Mucosa of descending colon (tissue), 3 donors: ENCODE measurements around the gene CLTB. TPM values are rescaled to one million over a fixed set of nuclear protein-coding genes. Genes with fewer than 3 reads are reported as not detected.

ENCODE experiments used
- ATAC-seq: fragments of 200-7000 bp; cut with Tn5 transposase; one replicate; pipeline ENCODE4 v1.9.1; 2020; ENCODE audit warnings: mild to moderate bottlenecking, moderate library complexity
- DNase-seq, 3 donors: peaks; one replicate each; pipeline ENCODE4 v3.0.0-alpha.2; 2020
- H3K36me3 ChIP-seq: fragments of 200-600 bp; one replicate; pipeline ENCODE4 v1.8.0; 2021; ENCODE audit warnings: low read depth, mild to moderate bottlenecking
- H3K4me1 ChIP-seq: fragments of 200-600 bp; one replicate; pipeline ENCODE4 v1.8.0; 2021; ENCODE audit warnings: low read depth, mild to moderate bottlenecking
- H3K4me3 ChIP-seq: fragments of 200-600 bp; one replicate; pipeline ENCODE4 v1.8.0; 2021; ENCODE audit warnings: mild to moderate bottlenecking
- H3K9me3 ChIP-seq: fragments of 200-600 bp; one replicate; pipeline ENCODE4 v1.8.0; 2021; ENCODE audit warnings: mild to moderate bottlenecking
- intact Hi-C, 2 donors: fragments of 100-400 bp; cut with DNase I in 1 of 2; cut with micrococcal nuclease in 1 of 2; formaldehyde crosslinking; loops; one replicate each; pipeline versions ENCODE4 v1.11.0 to v1.11.1; 2022; cut with DNase I, micrococcal nuclease
- total RNA-seq, 3 donors: library from RNA; stranded (reverse); fragmentation: NEBNext Ultra II Directional in 2 of 3; extraction: Animal tissue kit (Norgen Biotek cat#: 25700) in 2 of 3; gene quantifications; one replicate each; pipeline versions ENCODE4 v1.2.1 to v1.2.4, GENCODE V29; 2021 to 2023
- TF ChIP-seq, protein P1 (sequence below): fragments of 200-600 bp; IDR thresholded peaks from one replicate; pipeline ENCODE4 v1.8.0; 2022; ENCODE audit warnings: antibody characterized with exemption, mild to moderate bottlenecking
- donor health status: DM: no; HTN: no; CAD: no; lungs with moderate emphysema.
- donor health status: DM: no; HTN: no; CAD: no.
- donor health status: DM: no; HTN: yes; CAD: no.

CLTB gene
- total RNA-seq, 3 donors from 2014 or later = 144 to 234 (median 199) TPM

DNA sequence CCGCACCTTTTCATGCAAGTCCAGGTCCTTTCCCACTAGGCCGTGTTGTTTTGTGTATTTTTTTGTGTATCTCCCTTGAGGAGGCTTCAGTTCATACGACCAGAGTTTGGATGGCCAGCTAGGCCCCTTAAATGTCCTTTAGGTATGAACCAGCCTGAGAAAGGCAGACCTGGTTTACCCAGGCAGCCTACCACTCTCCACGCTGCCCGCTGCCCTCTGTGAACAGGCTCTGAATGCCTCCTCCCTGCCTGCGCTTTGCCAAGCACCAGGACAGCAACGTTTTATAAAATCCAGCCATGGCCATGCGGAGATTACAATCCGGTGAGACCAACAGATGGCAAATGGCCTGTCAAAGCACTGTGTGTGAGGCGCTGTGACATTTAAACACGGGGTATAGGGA, 626 bp upstream of the CLTB start:
- peak in 1 of 3 donors; percentile 39 for DNase-seq
- ATAC-seq = no peak
- TF ChIP-seq, protein P1, sequence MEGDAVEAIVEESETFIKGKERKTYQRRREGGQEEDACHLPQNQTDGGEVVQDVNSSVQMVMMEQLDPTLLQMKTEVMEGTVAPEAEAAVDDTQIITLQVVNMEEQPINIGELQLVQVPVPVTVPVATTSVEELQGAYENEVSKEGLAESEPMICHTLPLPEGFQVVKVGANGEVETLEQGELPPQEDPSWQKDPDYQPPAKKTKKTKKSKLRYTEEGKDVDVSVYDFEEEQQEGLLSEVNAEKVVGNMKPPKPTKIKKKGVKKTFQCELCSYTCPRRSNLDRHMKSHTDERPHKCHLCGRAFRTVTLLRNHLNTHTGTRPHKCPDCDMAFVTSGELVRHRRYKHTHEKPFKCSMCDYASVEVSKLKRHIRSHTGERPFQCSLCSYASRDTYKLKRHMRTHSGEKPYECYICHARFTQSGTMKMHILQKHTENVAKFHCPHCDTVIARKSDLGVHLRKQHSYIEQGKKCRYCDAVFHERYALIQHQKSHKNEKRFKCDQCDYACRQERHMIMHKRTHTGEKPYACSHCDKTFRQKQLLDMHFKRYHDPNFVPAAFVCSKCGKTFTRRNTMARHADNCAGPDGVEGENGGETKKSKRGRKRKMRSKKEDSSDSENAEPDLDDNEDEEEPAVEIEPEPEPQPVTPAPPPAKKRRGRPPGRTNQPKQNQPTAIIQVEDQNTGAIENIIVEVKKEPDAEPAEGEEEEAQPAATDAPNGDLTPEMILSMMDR = no peak
- H3K9me3 ChIP-seq = no peaks in the 10 kb centered on the region
- no peaks in the 10 kb centered on the region for H3K36me3 ChIP-seq
- H3K4me1 ChIP-seq = peaks cover 32% of the 10 kb centered on the region
- H3K4me3 ChIP-seq = no peak overlapping the region
- intact Hi-C loops = loop anchor here in 1 of 2 donors (10.0 kb wide), 1 partner anchor 128 kb away; the partner anchor contains the start of gene CDHR2

DNA sequence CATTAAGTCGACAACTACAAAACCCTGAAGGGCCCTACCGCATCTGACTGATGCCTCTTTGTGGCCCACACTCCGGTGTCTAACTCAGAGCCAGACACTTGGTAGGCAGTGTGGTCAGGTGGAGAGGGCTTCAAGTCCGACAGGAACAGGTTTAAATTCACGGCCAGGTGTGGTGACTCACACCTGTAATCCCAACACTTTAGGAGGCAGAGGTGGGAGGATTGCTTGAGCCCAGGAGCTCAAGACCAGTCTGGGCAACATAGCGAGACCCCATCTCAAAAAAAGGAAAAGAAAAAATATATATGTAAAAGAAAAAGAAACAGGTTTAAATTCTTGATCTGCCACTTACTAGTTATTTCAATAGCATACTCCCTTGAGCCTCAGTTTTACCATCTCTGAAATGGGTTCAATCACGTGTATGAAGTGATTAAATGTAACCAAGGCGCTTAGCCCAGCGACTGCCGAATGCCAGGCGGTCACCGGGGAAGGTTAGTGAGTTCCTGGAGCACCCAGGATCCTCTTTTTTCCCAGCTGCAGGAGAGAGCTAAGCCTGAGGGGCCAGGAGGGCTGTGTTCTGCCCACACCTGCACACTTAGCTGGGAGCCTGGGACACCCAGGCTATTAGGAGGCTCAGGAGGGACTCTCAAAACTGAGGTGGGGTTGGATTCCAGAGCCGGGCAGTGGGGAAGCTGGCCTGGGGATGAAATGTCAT, 943 bp downstream of the CLTB start:
- no peak for ATAC-seq
- TF ChIP-seq, protein P1 = no peak
- no peak for DNase-seq
- H3K36me3 ChIP-seq = no peaks in the 10 kb centered on the region
- peaks cover 40% of the 10 kb centered on the region for H3K4me1 ChIP-seq
- intact Hi-C loops = loop anchor here in 1 of 2 donors (10.0 kb wide), 1 partner anchor 129 kb away; the partner anchor contains the start of gene CDHR2
- H3K4me3 ChIP-seq = peak overlapping the region; percentile 94
- H3K9me3 ChIP-seq = no peaks in the 10 kb centered on the region

DNA sequence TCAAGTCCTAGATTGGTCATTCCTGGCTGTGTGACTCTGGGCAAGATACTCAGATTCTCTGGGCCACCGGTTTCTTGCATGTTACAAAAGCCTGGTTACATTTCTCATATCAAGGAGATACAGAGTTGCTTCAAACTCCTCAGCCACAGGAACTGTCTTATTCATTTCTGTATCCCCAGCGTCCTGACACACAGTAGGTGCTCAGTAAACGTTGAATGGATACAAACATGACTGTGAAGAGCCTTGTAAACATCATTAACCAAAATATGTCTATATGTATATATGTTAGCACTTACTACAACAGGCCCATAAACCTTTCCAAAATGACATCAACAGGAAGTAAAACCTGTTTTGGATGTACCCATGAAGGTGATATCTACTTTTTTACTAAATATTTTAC, 1.6 kb downstream of the CLTB start:
- intact Hi-C loops = loop anchor here in 1 of 2 donors (10.0 kb wide), 1 partner anchor 130 kb away; the partner anchor contains the start of gene CDHR2

DNA sequence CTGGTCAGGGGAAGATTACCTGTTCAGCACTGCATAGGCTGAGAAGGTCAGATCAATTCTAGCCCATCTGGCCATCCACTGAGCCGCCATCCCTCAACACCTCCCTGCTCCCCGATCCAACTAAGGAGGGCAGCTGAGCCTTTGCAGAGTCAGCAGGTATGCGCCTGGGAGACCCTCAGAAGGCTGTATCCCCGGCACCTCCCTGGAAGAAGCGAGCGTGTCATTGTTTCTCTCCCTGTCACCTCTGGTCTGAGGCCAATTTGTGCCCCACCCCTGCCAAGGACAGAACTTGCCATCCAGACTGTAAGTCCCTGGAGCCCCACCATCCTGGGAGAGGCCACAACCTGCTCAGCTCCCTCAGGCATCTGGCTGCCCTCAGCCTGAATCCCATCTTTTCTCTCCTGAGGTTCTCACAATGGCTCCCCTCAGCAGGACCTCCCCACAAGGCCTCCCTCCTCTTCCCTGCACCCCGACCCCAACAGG, 2.6 kb downstream of the CLTB start:
- Histone ChIP-seq H3K4me3 (no peak overlapping the region), H3K36me3 (no peaks in the 10 kb centered on the region), H3K4me1 (peaks cover 40% of the 10 kb centered on the region), H3K9me3 (no peaks in the 10 kb centered on the region)
- no peak for DNase-seq
- no peak for ATAC-seq
- TF ChIP-seq, protein P1 = no peak
- intact Hi-C loops = loop anchor here in 1 of 2 donors (10.0 kb wide), 1 partner anchor 131 kb away; the partner anchor contains the start of gene CDHR2

More for the DNA sequence above, 1.6 kb downstream of the CLTB start:
- no peaks in the 10 kb centered on the region for H3K9me3 ChIP-seq
- ATAC-seq (no peak), DNase-seq (no peak)
- peaks cover 40% of the 10 kb centered on the region for H3K4me1 ChIP-seq
- no peaks in the 10 kb centered on the region for H3K36me3 ChIP-seq
- no peak overlapping the region for H3K4me3 ChIP-seq
- TF ChIP-seq, protein P1 = no peak

DNA sequence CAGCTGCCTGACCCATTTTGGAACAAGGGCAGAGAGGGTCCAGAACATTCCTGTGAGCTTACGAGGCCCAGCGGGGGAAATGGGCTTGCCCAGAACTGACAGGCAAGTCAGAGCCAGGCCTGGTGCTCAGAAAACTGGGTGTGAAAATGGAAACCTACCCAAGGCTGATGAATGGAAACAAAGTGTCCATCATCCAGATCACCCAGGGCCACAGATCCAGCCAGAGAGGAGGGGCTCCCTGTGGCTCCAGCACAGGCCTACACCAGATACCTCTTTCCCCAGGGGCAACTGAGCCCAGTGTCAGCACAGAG, 3.1 kb downstream of the CLTB start:
- H3K4me1 ChIP-seq = peaks cover 40% of the 10 kb centered on the region

More for the DNA sequence above, 3.1 kb downstream of the CLTB start:
- Histone ChIP-seq H3K9me3 (no peaks in the 10 kb centered on the region), H3K36me3 (no peaks in the 10 kb centered on the region), H3K4me3 (no peak overlapping the region)
- TF ChIP-seq, protein P1 = no peak
- ATAC-seq = no peak
- no peak for DNase-seq
- intact Hi-C loops = loop anchor here in 1 of 2 donors (10.0 kb wide), 1 partner anchor 132 kb away; the partner anchor contains the start of gene CDHR2
